Stimulated activated CD8-positive, alpha-beta memory T cell treated with anti-CD3 and anti-CD28 coated beads, Interleukin-4, amount 100 ng/mL, for 4 hours (primary cell): ENCODE results near the gene TGFB2.

Experiments
- DNase-seq, 2 donors: peaks; one replicate each; pipeline ENCODE4 v3.0.0-alpha.2; 2020; ENCODE audit warnings: low read depth in 2 of 2, low spot score in 1 of 2

Gene TGFB2

GRCh38 chr1:218421531-218421930, 76.4 kb downstream of the TGFB2 start:
- DNase-seq: no peak

- DNase-seq: no peak
Measured at GRCh38 chr1:218424502-218424901, 79.4 kb downstream of the TGFB2 start.

- no peak for DNase-seq
Measured at GRCh38 chr1:218425647-218426342, 80.7 kb downstream of the TGFB2 start.

GRCh38 chr1:218426343-218426657, 81.2 kb downstream of the TGFB2 start:
- DNase-seq: no peak

- DNase-seq: no peak
Measured at GRCh38 chr1:218429301-218429700, 84.2 kb downstream of the TGFB2 start.

GRCh38 chr1:218430346-218430745, 85.2 kb downstream of the TGFB2 start:
- no peak for DNase-seq

GRCh38 chr1:218430822-218431221, 85.7 kb downstream of the TGFB2 start:
- no peak for DNase-seq

- no peak for DNase-seq
Measured at GRCh38 chr1:218431476-218431875, 86.3 kb downstream of the TGFB2 start.

GRCh38 chr1:218433744-218434143, 88.6 kb downstream of the TGFB2 start:
- DNase-seq: no peak

GRCh38 chr1:218435528-218435927, 90.4 kb downstream of the TGFB2 start:
- no peak for DNase-seq

GRCh38 chr1:218436346-218436745, 91.2 kb downstream of the TGFB2 start:
- no peak for DNase-seq

GRCh38 chr1:218436997-218437396, 91.9 kb downstream of the TGFB2 start:
- DNase-seq: no peak

GRCh38 chr1:218439541-218440295, 94.6 kb downstream of the TGFB2 start:
- no peak for DNase-seq

GRCh38 chr1:218443255-218443654, 98.1 kb downstream of the TGFB2 start:
- DNase-seq: no peak

- no peak for DNase-seq
Measured at GRCh38 chr1:218444173-218444572, 99.0 kb downstream of the TGFB2 start.

- no peak for DNase-seq
Measured at GRCh38 chr1:218444588-218444987, 99.5 kb downstream of the TGFB2 start.

- DNase-seq: no peak
Measured at GRCh38 chr1:218447010-218447689, 102.0 kb downstream of the TGFB2 start.

- no peak for DNase-seq
Measured at GRCh38 chr1:218451415-218451814, 106.3 kb downstream of the TGFB2 start.

GRCh38 chr1:218454700-218455282, 109.7 kb downstream of the TGFB2 start:
- DNase-seq: no peak

GRCh38 chr1:218456444-218456843, 111.3 kb downstream of the TGFB2 start:
- DNase-seq: no peak

- DNase-seq: no peak
Measured at GRCh38 chr1:218459450-218459849, 114.3 kb downstream of the TGFB2 start.
